DOHH2 (cell line): ENCODE measurements around the gene CYP46A1.

Experiments used
- H3F3A ChIP-seq: fragments of 200-600 bp; sonication (generic), shearing (Covaris generic); 2 replicates; pipeline ENCODE4 v1.6.0; 2016; ENCODE audit warnings: antibody characterized with exemption, mild to moderate bottlenecking; ENCODE audit not compliant: control insufficient read depth, insufficient read depth
- H3K27ac ChIP-seq: fragments of 200-600 bp; sonication (generic); 2 replicates; pipeline ENCODE4 v1.5.1; 2014; ENCODE audit warnings: low read depth, mild to moderate bottlenecking, low read length, moderate library complexity
- H3K27me3 ChIP-seq: fragments of 200-600 bp; sonication (generic); 2 replicates; pipeline ENCODE4 v1.6.1; 2014; ENCODE audit warnings: mild to moderate bottlenecking, low read length, mixed read lengths; ENCODE audit not compliant: control insufficient read depth
- H3K36me3 ChIP-seq: fragments of 200-600 bp; sonication (generic); 2 replicates; pipeline ENCODE4 v1.6.1; 2014; ENCODE audit warnings: mild to moderate bottlenecking, low read length, moderate library complexity, mixed read lengths; ENCODE audit not compliant: control insufficient read depth
- H3K4me1 ChIP-seq: fragments of 200-600 bp; sonication (generic); 2 replicates; pipeline ENCODE4 v1.6.1; 2014; ENCODE audit warnings: mild to moderate bottlenecking, low read length, mixed read lengths; ENCODE audit not compliant: control insufficient read depth
- H3K4me2 ChIP-seq: fragments of 200-600 bp; sonication (generic); 2 replicates; pipeline ENCODE4 v1.6.0; 2014; ENCODE audit warnings: mild to moderate bottlenecking, low read length, moderate library complexity
- H3K4me3 ChIP-seq: fragments of 200-600 bp; sonication (generic); 2 replicates; pipeline ENCODE4 v1.5.1; 2014; ENCODE audit warnings: mild to moderate bottlenecking, low read length, mixed read lengths
- H3K79me2 ChIP-seq: fragments of 200-600 bp; sonication (generic); 2 replicates; pipeline ENCODE4 v1.6.1; 2014; ENCODE audit warnings: mild to moderate bottlenecking, low read length, mixed read lengths; ENCODE audit not compliant: control insufficient read depth
- H3K9me2 ChIP-seq: fragments of 200-600 bp; sonication (generic); replicated peaks from 2 replicates; pipeline ENCODE4 v1.6.1; 2014; ENCODE audit warnings: mild to moderate bottlenecking, low read length, mixed read lengths; ENCODE audit not compliant: control insufficient read depth
- H3K9me3 ChIP-seq: fragments of 200-600 bp; sonication (generic); 2 replicates; pipeline ENCODE4 v1.6.1; 2014; ENCODE audit warnings: antibody characterized with exemption, low read length, mixed read lengths; ENCODE audit not compliant: control insufficient read depth, insufficient read depth
- H4K20me1 ChIP-seq: fragments of 200-600 bp; sonication (generic); 2 replicates; pipeline ENCODE4 v1.6.0; 2014; ENCODE audit warnings: low read depth, mild to moderate bottlenecking, antibody characterized with exemption, low read length, moderate library complexity; ENCODE audit not compliant: control insufficient read depth, insufficient read depth
- CTCF ChIP-seq: fragments of 200-600 bp; sonication (generic); IDR thresholded peaks from one replicate; pipeline ENCODE4 v1.5.1; 2014; ENCODE audit warnings: antibody characterized with exemption, mild to moderate bottlenecking, low read depth, low read length; ENCODE audit not compliant: poor library complexity, severe bottlenecking
- EZH2phosphoT487 ChIP-seq: fragments of 200-600 bp; sonication (generic); IDR thresholded peaks from 2 replicates; pipeline ENCODE4 v1.6.1; 2017; ENCODE audit warnings: borderline replicate concordance, mild to moderate bottlenecking, antibody characterized with exemption, low read length, moderate library complexity, mixed read lengths

Gene CYP46A1

GRCh38 chr14:99675382-99675835, 8.7 kb upstream of the CYP46A1 start:
- H3K4me3 ChIP-seq = no peak overlapping the region
- peaks cover 7% of the 10 kb centered on the region for H3K4me1 ChIP-seq
- no peaks in the 10 kb centered on the region for H4K20me1 ChIP-seq
- H3K9me2 ChIP-seq = no peaks in the 10 kb centered on the region
- TF ChIP-seq CTCF (no peak), EZH2phosphoT487 (no peak)
- H3K4me2 ChIP-seq = no peak overlapping the region
- peaks cover 9% of the 10 kb centered on the region; the same call in 1 of the 2 replicates for H3K9me3 ChIP-seq
- H3K27ac ChIP-seq = no peak overlapping the region
- no peaks in the 10 kb centered on the region for H3K36me3 ChIP-seq
- no peaks in the 10 kb centered on the region for H3F3A ChIP-seq
- H3K79me2 ChIP-seq = no peaks in the 10 kb centered on the region
- H3K27me3 ChIP-seq = no peaks in the 10 kb centered on the region

- TF ChIP-seq CTCF (no peak), EZH2phosphoT487 (no peak)
- Histone ChIP-seq H3K9me2 (no peaks in the 10 kb centered on the region), H3K4me2 (no peak overlapping the region), H3F3A (no peaks in the 10 kb centered on the region), H3K79me2 (no peaks in the 10 kb centered on the region), H3K36me3 (no peaks in the 10 kb centered on the region), H4K20me1 (no peaks in the 10 kb centered on the region), H3K4me1 (peaks cover 7% of the 10 kb centered on the region), H3K4me3 (no peak overlapping the region), H3K9me3 (peaks cover 9% of the 10 kb centered on the region; the same call in 1 of the 2 replicates), H3K27me3 (no peaks in the 10 kb centered on the region), H3K27ac (no peak overlapping the region)
These were observed 8.1 kb upstream of the CYP46A1 start for GRCh38 chr14:99675951-99676350.

- no peaks in the 10 kb centered on the region for H3K36me3 ChIP-seq
- no peak overlapping the region for H3K27ac ChIP-seq
- no peak overlapping the region for H3K4me2 ChIP-seq
- no peaks in the 10 kb centered on the region for H3K9me2 ChIP-seq
- H3F3A ChIP-seq = no peaks in the 10 kb centered on the region
- H3K4me1 ChIP-seq = peaks cover 7% of the 10 kb centered on the region
- H3K79me2 ChIP-seq = no peaks in the 10 kb centered on the region
- no peaks in the 10 kb centered on the region for H4K20me1 ChIP-seq
- H3K27me3 ChIP-seq = no peaks in the 10 kb centered on the region
- H3K9me3 ChIP-seq = peaks cover 9% of the 10 kb centered on the region; the same call in 1 of the 2 replicates
- TF ChIP-seq EZH2phosphoT487 (no peak), CTCF (no peak)
- H3K4me3 ChIP-seq = no peak overlapping the region
These were observed 7.4 kb upstream of the CYP46A1 start for GRCh38 chr14:99676657-99677056.
